Measurements from ENCODE around the gene ETHE1.

ETHE1 gene

GRCh38 chr19:43461303-43461702 is 65.7 kb downstream of the ETHE1 start:
- peaks cover 3 to 6% of the 10 kb centered on the region in 2 donors for H3K4me1 ChIP-seq (ENCODE audit: control insufficient read depth in 1 of 2, insufficient read depth in 2 of 2, low read length in 2 of 2)
- no peaks in the 10 kb centered on the region for H3K9me3 ChIP-seq (ENCODE audit: control insufficient read depth in 1 of 2, low read length in 2 of 2)
- H3K27ac ChIP-seq (ENCODE audit: low read length) = no peak overlapping the region
- no peaks in the 10 kb centered on the region for H3K36me3 ChIP-seq (ENCODE audit: control insufficient read depth in 1 of 2, insufficient read depth in 2 of 2, low read length in 2 of 2)
- H3K27me3 ChIP-seq (ENCODE audit: low read depth, low read length) = no peaks in the 10 kb centered on the region
- H3K4me3 ChIP-seq (ENCODE audit: low read depth in 1 of 2, low read length in 2 of 2) = no peak overlapping the region

GRCh38 chr19:43460362-43461016 is 66.5 kb downstream of the ETHE1 start:
- no peak overlapping the region for H3K27ac ChIP-seq (ENCODE audit: low read length)
- H3K4me1 ChIP-seq (ENCODE audit: control insufficient read depth in 1 of 2, insufficient read depth in 2 of 2, low read length in 2 of 2) = peaks cover 3 to 11% of the 10 kb centered on the region in 2 donors
- H3K27me3 ChIP-seq (ENCODE audit: low read depth, low read length) = no peaks in the 10 kb centered on the region
- no peak overlapping the region for H3K4me3 ChIP-seq (ENCODE audit: low read depth in 1 of 2, low read length in 2 of 2)
- no peaks in the 10 kb centered on the region for H3K36me3 ChIP-seq (ENCODE audit: control insufficient read depth in 1 of 2, insufficient read depth in 2 of 2, low read length in 2 of 2)
- H3K9me3 ChIP-seq (ENCODE audit: control insufficient read depth in 1 of 2, low read length in 2 of 2) = no peaks in the 10 kb centered on the region

- Histone ChIP-seq H3K9me3 (ENCODE audit: control insufficient read depth in 1 of 2, low read length in 2 of 2) (no peaks in the 10 kb centered on the region), H3K27ac (ENCODE audit: low read length) (no peak overlapping the region), H3K4me3 (ENCODE audit: low read depth in 1 of 2, low read length in 2 of 2) (no peak overlapping the region)
Measured at GRCh38 chr19:43457809-43458208, 69.2 kb downstream of the ETHE1 start.

More at GRCh38 chr19:43457809-43458208, 69.2 kb downstream of the ETHE1 start:
- Histone ChIP-seq H3K4me1 (ENCODE audit: control insufficient read depth in 1 of 2, insufficient read depth in 2 of 2, low read length in 2 of 2) (peaks cover under 1 to 9% of the 10 kb centered on the region in 2 donors), H3K36me3 (ENCODE audit: control insufficient read depth in 1 of 2, insufficient read depth in 2 of 2, low read length in 2 of 2) (no peaks in the 10 kb centered on the region), H3K27me3 (ENCODE audit: low read depth, low read length) (no peaks in the 10 kb centered on the region)
